CD4-positive, alpha-beta T cell treated with Interleukin-4 for 4 hours (primary cell): Measurements from ENCODE around the gene SLC17A1.

Source experiments
- DNase-seq: peaks from one replicate; pipeline ENCODE4 v3.0.0-alpha.2; 2020

The SLC17A1 gene

DNA sequence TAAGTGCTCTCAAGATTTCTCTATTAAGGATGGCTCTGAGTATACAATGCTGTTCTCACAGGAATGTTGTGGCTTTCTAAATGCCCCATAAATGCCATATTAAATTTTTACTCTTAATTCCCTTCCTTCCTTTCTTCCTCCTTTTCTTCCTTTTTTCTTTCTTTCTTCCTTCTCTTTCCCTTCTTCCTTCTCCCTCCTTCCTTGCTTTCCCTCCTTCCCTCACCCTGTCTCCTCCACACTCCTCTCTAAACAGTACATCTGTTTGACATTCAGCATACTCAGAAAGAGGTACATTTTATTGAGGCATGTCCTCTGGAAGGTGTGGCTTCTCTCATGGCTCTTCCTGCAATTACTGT, 433 bp upstream of the SLC17A1 start:
- no peak for DNase-seq

DNA sequence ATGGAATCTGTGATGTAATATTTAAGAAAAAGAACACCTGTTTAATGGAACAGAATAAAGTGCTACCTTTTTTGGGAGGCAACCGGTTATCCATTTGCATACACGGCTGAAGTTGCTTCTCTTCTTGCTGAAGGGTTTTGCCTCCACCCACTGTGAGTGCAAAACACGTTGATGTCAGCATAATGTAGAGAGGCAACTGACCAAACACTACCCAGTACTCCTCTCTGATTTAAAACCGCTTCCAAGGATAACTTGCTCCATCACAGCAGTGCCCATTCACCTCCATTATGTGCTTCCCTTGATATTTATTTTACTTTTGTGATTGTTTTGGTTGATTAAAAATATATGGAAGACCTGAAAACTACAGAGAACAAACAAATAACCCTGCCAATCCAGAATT, 1.4 kb downstream of the SLC17A1 start:
- no peak for DNase-seq

- no peak for DNase-seq
Observed at GRCh38 chr6:25829375-25829774, 2.5 kb downstream of the SLC17A1 start.

DNA sequence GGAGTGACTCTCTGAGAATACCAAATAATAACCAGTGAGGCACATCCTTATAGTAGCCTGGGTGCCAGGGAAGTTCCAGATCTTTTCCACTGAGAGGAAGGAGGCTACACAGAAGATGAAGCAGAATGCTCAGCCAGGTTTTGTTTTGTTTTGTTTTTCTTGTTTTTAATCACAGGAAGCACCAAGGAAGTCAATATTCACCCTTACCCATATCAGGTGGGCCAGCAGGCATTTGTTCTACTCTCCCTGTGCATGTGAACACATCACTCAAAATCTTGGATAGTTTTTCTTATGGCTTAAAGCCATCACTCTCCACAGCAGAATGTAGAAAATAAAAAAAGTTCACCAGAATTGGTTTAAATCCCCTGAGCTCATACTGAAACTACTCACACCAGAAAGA, 10.5 kb downstream of the SLC17A1 start:
- no peak for DNase-seq

DNA sequence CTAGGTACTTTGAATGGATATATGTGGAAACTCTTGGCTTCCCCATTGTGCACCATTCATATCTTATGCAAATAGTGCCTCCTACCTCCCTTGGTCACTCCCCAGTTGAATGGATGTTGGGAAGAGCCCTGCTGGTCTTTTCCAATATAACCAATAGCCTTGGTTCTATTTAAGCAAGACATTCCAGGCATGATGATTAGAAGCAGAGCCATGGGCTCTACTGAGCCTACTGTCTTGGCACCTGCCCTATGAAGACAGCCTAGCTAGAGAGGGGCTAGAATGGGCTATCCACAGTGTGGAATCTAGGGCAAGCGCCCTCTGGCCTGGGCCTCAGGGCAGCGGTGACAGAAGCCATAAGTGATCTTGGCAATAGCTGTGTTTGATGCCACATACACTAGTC, 15.6 kb downstream of the SLC17A1 start:
- DNase-seq = no peak

- no peak for DNase-seq
Observed at GRCh38 chr6:25815194-25815593, 16.7 kb downstream of the SLC17A1 start.

- DNase-seq = no peak
Observed at GRCh38 chr6:25804804-25805203, 27.0 kb downstream of the SLC17A1 start.

DNA sequence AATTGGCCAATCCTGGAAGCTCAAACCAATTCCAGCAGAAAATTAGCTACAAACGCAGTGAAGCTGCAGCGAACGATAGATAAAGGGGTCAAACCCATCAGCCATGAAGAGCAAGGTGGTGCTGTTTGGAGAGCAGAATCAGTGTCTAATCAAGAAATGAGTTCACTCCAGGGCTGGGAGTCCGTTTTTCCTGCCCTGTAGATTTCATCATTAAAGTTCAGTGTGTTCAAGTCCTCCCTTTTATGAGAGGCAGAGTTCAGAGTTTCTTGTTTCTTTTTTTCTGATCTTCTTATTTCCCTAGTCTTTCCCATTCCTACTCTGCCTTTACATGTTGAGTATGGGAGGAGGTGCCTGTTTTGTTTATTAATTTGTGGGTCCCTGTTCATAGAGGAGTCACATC, 30.4 kb downstream of the SLC17A1 start:
- DNase-seq = no peak

DNA sequence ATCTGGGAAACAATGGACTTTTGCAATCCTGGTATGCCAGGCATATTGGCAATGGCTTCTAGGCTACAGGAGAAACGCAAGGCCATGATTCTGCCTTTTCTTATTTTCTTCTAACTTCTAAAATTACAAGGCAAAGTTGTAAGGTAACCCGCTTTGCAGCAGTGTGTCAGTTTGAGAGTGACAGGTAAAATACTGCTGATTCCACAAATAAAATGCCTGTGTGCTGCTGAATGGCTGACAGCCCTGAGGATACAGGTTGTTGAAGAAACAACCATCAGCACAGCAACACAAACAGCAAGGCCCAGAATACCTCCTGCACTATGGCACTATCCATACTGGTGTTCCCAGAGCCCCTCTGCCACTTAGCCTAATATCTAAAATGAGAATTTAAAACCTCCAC, 37.1 kb downstream of the SLC17A1 start:
- no peak for DNase-seq

- no peak for DNase-seq
Observed at GRCh38 chr6:25793970-25794369, 37.9 kb downstream of the SLC17A1 start.

DNA sequence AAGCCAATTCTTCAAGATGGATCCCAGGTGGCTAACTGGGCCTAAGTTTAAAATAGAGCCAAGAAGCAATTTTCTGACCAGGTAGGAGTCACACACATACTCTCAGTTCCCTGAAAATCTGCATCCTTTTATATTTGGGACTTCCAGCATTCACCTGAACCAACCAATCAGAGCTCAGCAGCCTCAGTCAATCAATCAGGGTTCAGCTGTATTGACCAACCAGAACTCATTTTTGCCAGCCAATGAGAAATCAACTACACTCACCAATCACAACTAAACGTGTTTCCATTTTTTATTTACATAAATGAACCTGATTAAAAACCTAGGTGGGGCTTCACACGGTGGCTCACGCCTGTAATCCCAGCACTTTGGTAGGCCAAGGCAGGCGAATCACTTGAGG, 39.8 kb downstream of the SLC17A1 start:
- no peak for DNase-seq

DNA sequence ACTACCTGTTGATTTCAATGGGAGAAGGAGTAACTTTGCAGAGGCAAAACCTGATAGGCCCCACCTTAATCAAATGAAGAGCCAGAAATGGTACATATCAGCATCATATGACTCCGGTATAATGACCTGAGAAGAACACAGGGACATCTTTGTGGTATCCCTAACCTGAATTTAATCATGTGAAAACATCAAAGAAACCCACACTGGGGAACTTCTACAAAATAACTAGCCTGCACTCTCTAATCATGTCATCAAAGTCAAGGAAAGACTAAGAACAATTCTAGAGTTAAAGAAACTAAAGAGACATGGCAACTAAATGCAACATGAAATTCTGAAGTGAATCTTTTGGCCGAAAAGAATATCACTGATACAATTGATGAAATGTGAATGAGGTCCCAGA, 42.4 kb downstream of the SLC17A1 start:
- no peak for DNase-seq

DNA sequence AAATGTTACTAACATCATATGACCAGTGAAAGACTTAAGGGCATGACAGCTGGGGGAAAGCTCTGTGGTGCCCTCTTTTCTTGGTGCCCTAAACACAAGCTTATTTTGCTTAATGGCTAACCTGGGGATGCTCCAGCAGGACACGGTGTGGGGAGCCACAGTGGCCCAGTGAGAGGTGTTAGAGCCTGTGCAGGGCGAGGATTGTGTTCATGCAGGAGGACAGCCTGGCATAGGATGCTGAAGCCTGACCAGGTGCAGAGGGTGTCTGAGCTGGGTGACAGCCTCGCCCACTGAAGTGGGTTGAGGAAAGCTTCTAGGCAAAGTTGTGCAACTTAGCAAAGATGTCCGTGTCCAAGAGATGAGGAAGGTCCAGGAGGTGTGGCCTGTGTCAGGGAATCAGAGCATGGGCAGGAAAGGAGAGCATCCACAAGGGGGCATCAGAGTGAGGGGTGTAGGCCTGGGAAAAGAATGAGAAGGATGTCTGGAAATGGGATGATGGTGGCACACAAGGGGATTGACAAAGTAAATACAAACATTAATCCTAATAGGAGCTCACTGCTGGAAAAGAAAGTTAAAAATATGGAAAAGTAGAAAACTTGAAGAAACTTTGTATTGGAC, 43.4 kb downstream of the SLC17A1 start:
- no peak for DNase-seq

DNA sequence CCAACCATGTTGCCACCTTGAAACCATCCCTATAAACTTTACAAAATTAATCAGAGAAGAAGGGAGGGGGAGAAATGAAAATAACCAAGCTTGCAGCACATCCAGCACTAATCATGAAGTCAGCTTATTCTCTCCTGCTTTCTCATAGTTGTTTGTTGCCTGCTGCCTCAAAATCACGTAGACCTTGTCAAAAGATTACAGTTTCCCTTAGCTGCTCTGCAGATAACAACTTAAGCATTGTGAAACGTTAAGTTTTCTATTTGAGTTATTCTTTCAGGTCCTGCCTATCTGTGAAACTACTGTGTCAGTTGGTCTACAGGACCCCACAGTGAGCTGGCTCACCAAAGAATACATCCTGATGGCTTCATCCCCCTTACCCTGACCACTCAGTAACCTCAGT, 44.4 kb downstream of the SLC17A1 start:
- DNase-seq = no peak

- no peak for DNase-seq
Observed at GRCh38 chr6:25781134-25781533, 50.7 kb downstream of the SLC17A1 start.

DNA sequence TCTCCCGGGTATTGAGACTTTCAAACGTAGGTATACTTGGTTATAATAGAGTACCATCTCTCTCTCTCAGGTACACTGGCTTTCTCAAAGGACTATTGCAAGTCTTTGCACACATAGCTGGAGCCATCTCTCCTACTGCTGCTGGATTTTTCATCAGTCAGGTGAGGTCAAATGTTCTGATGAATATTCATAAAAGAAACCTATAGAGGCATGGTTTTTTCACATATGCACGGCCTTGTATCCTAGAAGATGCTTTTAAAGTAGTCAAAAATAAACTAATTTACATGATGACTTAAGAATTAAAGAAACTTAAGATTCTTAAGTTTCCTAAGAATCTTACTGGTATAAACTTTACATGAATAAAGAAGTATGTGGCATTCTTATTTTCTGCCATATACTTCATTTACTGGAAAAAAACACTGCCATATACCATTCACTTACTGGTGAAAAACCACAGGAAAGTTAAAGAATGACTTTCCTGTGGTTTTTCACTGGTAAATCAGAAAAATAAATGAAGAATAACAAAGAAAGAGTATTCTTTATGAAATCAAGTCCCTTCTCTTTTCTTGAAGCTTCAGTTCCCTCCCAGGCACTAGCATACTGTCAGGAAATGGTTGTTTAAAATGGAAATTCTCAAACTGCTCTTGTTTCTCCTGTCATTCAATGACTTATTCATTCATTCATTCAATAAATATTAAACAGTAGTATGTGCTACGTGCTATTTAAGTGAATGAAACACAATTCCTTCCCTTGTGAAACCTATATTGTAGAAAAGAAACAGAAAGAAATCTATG, 53.8 kb downstream of the SLC17A1 start:
- no peak for DNase-seq

GRCh38 chr6:25777031-25777430, 54.8 kb downstream of the SLC17A1 start:
- DNase-seq = no peak

GRCh38 chr6:25774120-25774715, 57.6 kb downstream of the SLC17A1 start:
- no peak for DNase-seq

- no peak for DNase-seq
Observed at GRCh38 chr6:25769983-25770382, 61.9 kb downstream of the SLC17A1 start.

GRCh38 chr6:25768566-25768965, 63.3 kb downstream of the SLC17A1 start:
- no peak for DNase-seq

GRCh38 chr6:25764611-25765010, 67.2 kb downstream of the SLC17A1 start:
- DNase-seq = no peak

DNA sequence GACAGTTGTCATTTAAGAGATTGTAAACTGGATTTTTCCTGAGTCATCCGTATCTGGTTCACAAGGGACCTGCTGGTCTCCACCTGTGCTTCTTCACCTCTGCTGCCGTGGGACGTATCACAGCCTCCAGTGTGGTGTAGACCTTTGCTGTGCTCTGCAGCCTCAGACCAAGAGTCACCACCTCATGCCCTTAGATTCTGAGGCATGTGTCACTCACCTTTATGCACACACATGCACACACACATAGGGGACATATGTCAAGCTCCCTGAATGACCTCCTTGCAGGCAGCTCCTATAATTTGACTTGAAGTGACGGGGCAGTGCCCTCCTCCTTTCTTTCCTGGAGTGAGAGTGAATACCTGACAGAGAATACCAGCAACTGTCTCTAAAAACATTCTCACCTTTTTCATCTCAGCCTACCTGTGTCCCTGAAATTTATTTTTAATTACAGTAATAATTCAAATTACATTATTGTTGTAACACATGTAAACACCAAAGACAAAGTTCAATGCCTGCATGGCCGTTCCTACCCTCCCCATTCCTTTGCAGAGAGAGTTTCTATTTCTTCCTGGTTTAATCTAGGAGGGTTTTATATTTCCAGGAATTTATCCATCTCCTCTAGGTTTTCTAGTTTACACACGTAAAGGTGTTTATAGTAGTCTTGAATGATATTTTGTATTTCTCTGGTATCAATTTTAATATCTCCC, 73.8 kb downstream of the SLC17A1 start:
- DNase-seq = no peak

DNA sequence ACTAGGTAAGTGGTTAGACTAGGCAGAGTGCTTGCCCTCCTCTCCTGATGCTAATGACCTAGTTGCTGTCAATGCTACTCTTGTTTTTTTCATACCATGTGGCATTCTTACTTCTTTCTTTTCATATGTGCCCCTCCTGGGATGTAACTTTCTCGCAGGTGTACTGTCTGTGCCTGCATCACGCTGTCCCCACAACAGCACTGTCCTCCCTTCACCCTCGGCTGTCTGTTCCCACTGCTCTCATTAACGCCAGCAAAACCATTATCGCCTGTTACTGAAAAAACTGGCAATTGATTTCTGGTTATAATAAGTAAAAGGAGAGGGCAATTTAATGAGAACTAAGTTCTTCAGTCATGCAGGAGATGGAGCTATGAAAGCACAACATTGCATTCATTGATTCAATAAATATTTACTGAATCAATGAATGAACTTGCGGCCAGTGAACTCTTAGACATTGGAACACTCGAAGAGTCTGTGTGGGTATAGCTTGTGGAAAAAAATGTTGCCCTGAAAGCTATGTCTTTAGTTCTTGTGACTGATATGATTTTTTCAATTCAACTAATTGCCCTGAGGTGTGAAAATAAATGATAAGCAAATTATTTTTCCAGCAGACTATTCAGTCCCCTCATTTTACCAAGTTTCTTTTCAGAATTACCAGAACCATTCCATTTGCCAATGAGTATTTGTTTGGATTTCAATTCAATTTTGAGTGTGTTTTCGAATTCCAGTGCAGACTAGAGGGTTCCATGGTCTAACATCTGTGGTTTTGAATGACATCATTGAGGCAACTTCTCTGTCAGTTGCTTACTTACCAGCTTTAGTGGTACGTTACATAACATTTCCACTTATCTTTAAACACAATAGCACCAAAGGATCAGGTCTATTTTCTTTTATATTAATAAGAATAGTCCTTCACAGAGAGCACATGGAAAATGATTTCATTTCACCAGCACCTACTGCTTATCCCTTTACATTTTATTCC, 75.2 kb downstream of the SLC17A1 start:
- no peak for DNase-seq
